ENCODE data around the gene ATAD1.
"Not testable (repeated sequence)": the region's sequence is repeated elsewhere in the genome, so short reads cannot be mapped to it uniquely, and the experiment has no call there.

The ATAD1 gene

GRCh38 chr10:87845624-87845998 is 27.6 kb upstream of the ATAD1 start:
- DNase-seq: no peak

- no peak for DNase-seq
Observed at GRCh38 chr10:87844837-87845623, 27.0 kb upstream of the ATAD1 start.

GRCh38 chr10:87843714-87844113 is 25.7 kb upstream of the ATAD1 start:
- no peak for DNase-seq

- no peak for DNase-seq
Observed at GRCh38 chr10:87842776-87843497, 24.9 kb upstream of the ATAD1 start.

- no peak for DNase-seq
Observed at GRCh38 chr10:87842220-87842641, 24.2 kb upstream of the ATAD1 start.

- DNase-seq: no peak
Observed at GRCh38 chr10:87841186-87841585, 23.2 kb upstream of the ATAD1 start.

GRCh38 chr10:87838650-87839049 is 20.6 kb upstream of the ATAD1 start:
- DNase-seq: no peak

GRCh38 chr10:87837445-87837844 is 19.4 kb upstream of the ATAD1 start:
- DNase-seq: no peak

- DNase-seq: no peak
Observed at GRCh38 chr10:87836098-87836497, 18.1 kb upstream of the ATAD1 start.

- no peak for DNase-seq
Observed at GRCh38 chr10:87829986-87830729, 12.1 kb upstream of the ATAD1 start.

GRCh38 chr10:87829051-87829450 is 11.0 kb upstream of the ATAD1 start:
- not testable (repeated sequence) for DNase-seq

- DNase-seq: no peak
Observed at GRCh38 chr10:87827681-87828080, 9.7 kb upstream of the ATAD1 start.

GRCh38 chr10:87826653-87827052 is 8.6 kb upstream of the ATAD1 start:
- no peak for DNase-seq

GRCh38 chr10:87819289-87819585 is 1.2 kb upstream of the ATAD1 start:
- no peak for DNase-seq

- peak; percentile 66 for DNase-seq
Observed at GRCh38 chr10:87818505-87819288, 671 bp upstream of the ATAD1 start.

- DNase-seq: no peak
Observed at GRCh38 chr10:87816898-87817608, 973 bp downstream of the ATAD1 start.

GRCh38 chr10:87816163-87816897 is 1.7 kb downstream of the ATAD1 start:
- no peak for DNase-seq

- no peak for DNase-seq
Observed at GRCh38 chr10:87804939-87805569, 13.0 kb downstream of the ATAD1 start.

GRCh38 chr10:87803831-87804230 is 14.2 kb downstream of the ATAD1 start:
- no peak for DNase-seq

- no peak for DNase-seq
Observed at GRCh38 chr10:87803328-87803727, 14.7 kb downstream of the ATAD1 start.

GRCh38 chr10:87801813-87802435 is 16.1 kb downstream of the ATAD1 start:
- DNase-seq: not testable (repeated sequence)
